AG10803 (cell line): Measurements from ENCODE around the gene CD24.

Experiments
- DNase-seq: peaks from one replicate; pipeline ENCODE4 v3.0.0; 2010; ENCODE audit warnings: low read depth
- H3K4me3 ChIP-seq: 2 replicates; pipeline ENCODE4 v1.5.1; 2011; ENCODE audit warnings: mild to moderate bottlenecking, low read length, control low read depth
- TF ChIP-seq, protein P1 (sequence below): conservative IDR thresholded peaks from 2 replicates; pipeline ENCODE4 v1.5.1; 2011; ENCODE audit warnings: mild to moderate bottlenecking, low read length, control low read depth, inconsistent platforms

CD24 gene

DNA sequence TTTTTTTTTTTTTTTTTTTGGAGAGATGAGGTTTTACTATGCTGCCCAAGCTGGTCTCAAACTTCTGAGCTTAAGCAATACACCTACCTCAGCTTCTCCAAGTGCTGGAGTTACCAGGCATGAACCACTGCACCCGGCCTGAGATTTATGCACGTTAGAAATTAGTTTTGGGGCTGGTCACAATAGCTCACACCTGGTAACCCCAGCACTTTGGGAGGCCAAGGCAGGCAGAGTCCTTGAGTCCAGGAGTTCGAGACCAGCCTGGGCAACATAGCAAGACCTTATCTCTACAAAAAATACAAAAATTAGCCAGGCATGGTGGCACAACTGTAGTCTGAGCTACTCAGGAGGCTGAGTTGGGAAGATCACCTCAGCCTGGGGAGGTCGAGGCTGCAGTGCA lies 51.9 kb downstream of the CD24 start:
- no peak for DNase-seq
- TF ChIP-seq, protein P1, sequence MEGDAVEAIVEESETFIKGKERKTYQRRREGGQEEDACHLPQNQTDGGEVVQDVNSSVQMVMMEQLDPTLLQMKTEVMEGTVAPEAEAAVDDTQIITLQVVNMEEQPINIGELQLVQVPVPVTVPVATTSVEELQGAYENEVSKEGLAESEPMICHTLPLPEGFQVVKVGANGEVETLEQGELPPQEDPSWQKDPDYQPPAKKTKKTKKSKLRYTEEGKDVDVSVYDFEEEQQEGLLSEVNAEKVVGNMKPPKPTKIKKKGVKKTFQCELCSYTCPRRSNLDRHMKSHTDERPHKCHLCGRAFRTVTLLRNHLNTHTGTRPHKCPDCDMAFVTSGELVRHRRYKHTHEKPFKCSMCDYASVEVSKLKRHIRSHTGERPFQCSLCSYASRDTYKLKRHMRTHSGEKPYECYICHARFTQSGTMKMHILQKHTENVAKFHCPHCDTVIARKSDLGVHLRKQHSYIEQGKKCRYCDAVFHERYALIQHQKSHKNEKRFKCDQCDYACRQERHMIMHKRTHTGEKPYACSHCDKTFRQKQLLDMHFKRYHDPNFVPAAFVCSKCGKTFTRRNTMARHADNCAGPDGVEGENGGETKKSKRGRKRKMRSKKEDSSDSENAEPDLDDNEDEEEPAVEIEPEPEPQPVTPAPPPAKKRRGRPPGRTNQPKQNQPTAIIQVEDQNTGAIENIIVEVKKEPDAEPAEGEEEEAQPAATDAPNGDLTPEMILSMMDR = no peak
- no peak overlapping the region for H3K4me3 ChIP-seq
